Uterus (tissue), 4 donors: ENCODE measurements around the gene GABRG3. TPM values are rescaled to one million over a fixed set of nuclear protein-coding genes. Genes with fewer than 3 reads are reported as not detected.
"Not testable (repeated sequence)": the region's sequence is repeated elsewhere in the genome, so short reads cannot be mapped to it uniquely, and the experiment has no call there.

Experiments
- DNase-seq, 2 donors: peaks; one replicate each; pipeline ENCODE4 v3.0.0-alpha.2; 2019 to 2020
- H3K27ac ChIP-seq, 2 donors: fragments of 200-600 bp; sonication (generic); 1 replicate in 1 of 2; 2 replicates in 1 of 2; pipeline ENCODE4 v1.5.1; 2016 to 2018
- H3K27me3 ChIP-seq, 2 donors: fragments of 200-600 bp; sonication (generic); one replicate each; pipeline ENCODE4 v1.5.1; 2018 to 2019; ENCODE audit warnings: control low read depth in 1 of 2
- H3K36me3 ChIP-seq, 2 donors: fragments of 200-600 bp; sonication (generic); one replicate each; pipeline ENCODE4 v1.5.1; 2019; ENCODE audit warnings: control low read depth in 1 of 2
- H3K4me1 ChIP-seq, 2 donors: fragments of 200-600 bp; sonication (generic); one replicate each; pipeline ENCODE4 v1.5.1; 2018 to 2019; ENCODE audit warnings: control low read depth in 1 of 2
- H3K4me3 ChIP-seq, 2 donors: fragments of 200-600 bp; sonication (generic); 1 replicate in 1 of 2; 2 replicates in 1 of 2; pipeline ENCODE4 v1.5.1; 2018 to 2019; ENCODE audit warnings: mild to moderate bottlenecking in 1 of 2
- H3K9me3 ChIP-seq, 2 donors: fragments of 200-600 bp; sonication (generic); one replicate each; pipeline ENCODE4 v1.5.1; 2019; ENCODE audit warnings: control low read depth in 1 of 2
- CTCF ChIP-seq, 4 experiments: fragments of 200-600 bp in 2 of 4; fragments of 450-650 bp in 2 of 4; sonication (generic) in 2 of 4; IDR thresholded peaks; one replicate each; pipeline ENCODE4 v1.5.1; 2016 to 2019; ENCODE audit warnings: antibody characterized with exemption in 4 of 4, mild to moderate bottlenecking in 2 of 4, moderate library complexity in 1 of 4
- POLR2A ChIP-seq, 2 donors: fragments of 450-650 bp; IDR thresholded peaks; one replicate each; pipeline ENCODE4 v1.6.1; 2016; ENCODE audit warnings: antibody characterized with exemption in 2 of 2, mild to moderate bottlenecking in 1 of 2, moderate library complexity in 1 of 2
- intact Hi-C: fragments of 100-400 bp; cut with DNase I; formaldehyde crosslinking; loops from one replicate; pipeline ENCODE4 v1.15.1; 2023; ENCODE audit warnings: low total_unique reads
- total RNA-seq, 4 donors: library from RNA; depleted of rRNA in 3 of 4; stranded (reverse); fragments of >200 nt in 3 of 4; gene quantifications; one replicate each; pipeline versions ENCODE4 v1.1.0 to v1.2.4, GENCODE V29; 2014 to 2023
- donor health status: DM: yes; HTN: yes; CAD: no.

GABRG3 gene
- total RNA-seq, 4 donors from 2014 or later, result 3.0 TPM; not detected in 3

DNA sequence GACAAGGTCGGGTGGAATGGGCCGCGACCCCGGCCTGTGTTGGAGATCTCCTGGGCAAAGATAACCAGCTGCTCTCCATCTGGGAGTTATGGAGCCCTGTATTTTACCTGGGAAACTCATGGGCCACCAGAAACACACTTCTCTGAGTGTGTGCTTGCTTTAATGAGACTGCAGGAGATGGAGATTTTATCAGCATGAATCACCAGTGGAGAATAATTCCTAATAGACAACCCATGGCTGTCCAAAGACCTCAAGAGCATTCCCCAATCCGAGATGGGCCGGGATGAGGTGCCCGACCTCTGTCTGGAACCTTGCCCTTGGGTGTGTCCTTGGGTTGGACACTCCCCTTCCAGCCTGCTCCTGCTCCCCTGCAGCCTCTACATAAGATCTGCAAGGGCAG, 389.3 kb downstream of the GABRG3 start:
- no peak for DNase-seq
- Histone ChIP-seq H3K36me3 (no peaks in the 10 kb centered on the region), H3K27ac (no peak overlapping the region), H3K9me3 (no peaks in the 10 kb centered on the region), H3K27me3 (no peaks in the 10 kb centered on the region), H3K4me3 (no peak overlapping the region), H3K4me1 (no peaks in the 10 kb centered on the region)
- intact Hi-C loops, result no loop called here
- no peak for TF ChIP-seq POLR2A (IDR thresholded peaks at IDR 0.05)
- no peak for TF ChIP-seq CTCF (IDR thresholded peaks at IDR 0.05)

DNA sequence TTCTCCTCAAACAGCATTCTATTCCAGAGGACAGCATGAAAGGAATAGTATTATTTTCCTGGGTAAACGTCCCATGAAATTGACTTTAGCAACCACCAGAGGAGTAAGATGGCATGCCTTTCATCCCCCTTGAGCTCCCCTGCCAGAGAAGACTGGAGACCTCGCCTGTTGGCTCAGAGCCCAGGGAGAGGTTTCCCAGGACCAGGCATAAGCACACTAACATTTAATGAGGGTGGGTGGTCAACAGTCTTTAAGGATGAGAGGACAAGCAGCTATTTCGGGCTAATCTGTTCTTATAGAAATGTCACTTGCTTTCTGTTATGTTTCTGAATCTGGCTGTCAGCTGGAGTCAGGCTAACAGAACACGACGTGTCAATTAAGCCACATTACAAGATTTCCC, 390.5 kb downstream of the GABRG3 start:
- intact Hi-C loops, result no loop called here
- Histone ChIP-seq H3K27me3 (no peaks in the 10 kb centered on the region), H3K27ac (no peak overlapping the region), H3K9me3 (no peaks in the 10 kb centered on the region), H3K4me3 (no peak overlapping the region), H3K36me3 (no peaks in the 10 kb centered on the region), H3K4me1 (no peaks in the 10 kb centered on the region)
- no peak for DNase-seq
- TF ChIP-seq CTCF (IDR thresholded peaks at IDR 0.05), result no peak
- TF ChIP-seq POLR2A (IDR thresholded peaks at IDR 0.05), result no peak

- Histone ChIP-seq H3K27ac (no peak overlapping the region), H3K36me3 (no peaks in the 10 kb centered on the region), H3K4me1 (no peaks in the 10 kb centered on the region), H3K9me3 (no peaks in the 10 kb centered on the region), H3K27me3 (no peaks in the 10 kb centered on the region), H3K4me3 (no peak overlapping the region)
- intact Hi-C loops, result no loop called here
- DNase-seq, result no peak
- TF ChIP-seq POLR2A (IDR thresholded peaks at IDR 0.05) (no peak), CTCF (IDR thresholded peaks at IDR 0.05) (no peak)
These were observed 394.5 kb downstream of the GABRG3 start for GRCh38 chr15:27365456-27365855.

GRCh38 chr15:27377391-27377790, 406.4 kb downstream of the GABRG3 start:
- H3K9me3 ChIP-seq, intact Hi-C loops, H3K36me3 ChIP-seq, H3K4me3 ChIP-seq, H3K27me3 ChIP-seq, H3K27ac ChIP-seq, H3K4me1 ChIP-seq, DNase-seq: not testable (repeated sequence)

DNA sequence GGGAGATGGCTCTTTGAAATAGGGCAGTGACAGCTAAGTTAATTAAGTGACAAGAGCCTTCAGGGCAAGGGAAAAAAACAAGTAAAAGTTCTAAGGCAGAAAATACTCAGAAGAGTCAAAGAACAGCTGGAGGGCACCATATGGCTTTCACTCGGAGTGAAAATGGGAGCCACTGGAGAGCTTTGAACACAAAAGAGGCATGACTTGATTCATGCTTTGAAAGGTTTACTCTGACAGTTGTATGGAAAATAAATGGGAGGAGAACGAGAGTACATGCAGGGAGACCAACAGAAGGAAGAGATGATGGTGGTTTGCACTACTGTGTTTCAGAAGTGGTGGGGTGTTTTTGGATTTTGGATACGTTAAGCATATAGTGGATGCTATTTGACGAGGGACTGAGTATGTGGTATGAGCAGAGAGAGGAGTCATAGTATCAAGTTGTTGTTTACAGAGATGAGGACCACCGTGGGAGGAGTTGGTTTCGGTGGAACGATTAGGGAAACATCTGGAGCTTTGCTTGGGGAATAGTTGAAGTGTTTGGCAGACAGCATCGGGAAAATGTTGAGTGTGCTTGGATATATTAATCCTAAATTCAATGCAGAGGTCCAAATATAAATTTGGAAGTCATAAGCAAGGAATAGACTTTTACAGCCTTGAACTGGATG, 411.5 kb downstream of the GABRG3 start:
- H3K4me3 ChIP-seq, result no peak overlapping the region
- DNase-seq, result no peak
- TF ChIP-seq CTCF (IDR thresholded peaks at IDR 0.05) (no peak), POLR2A (IDR thresholded peaks at IDR 0.05) (no peak)
- no peaks in the 10 kb centered on the region for H3K27me3 ChIP-seq
- H3K4me1 ChIP-seq, result no peaks in the 10 kb centered on the region
- H3K9me3 ChIP-seq, result no peaks in the 10 kb centered on the region
- no peaks in the 10 kb centered on the region for H3K36me3 ChIP-seq
- intact Hi-C loops, result no loop called here
- H3K27ac ChIP-seq, result no peak overlapping the region

DNA sequence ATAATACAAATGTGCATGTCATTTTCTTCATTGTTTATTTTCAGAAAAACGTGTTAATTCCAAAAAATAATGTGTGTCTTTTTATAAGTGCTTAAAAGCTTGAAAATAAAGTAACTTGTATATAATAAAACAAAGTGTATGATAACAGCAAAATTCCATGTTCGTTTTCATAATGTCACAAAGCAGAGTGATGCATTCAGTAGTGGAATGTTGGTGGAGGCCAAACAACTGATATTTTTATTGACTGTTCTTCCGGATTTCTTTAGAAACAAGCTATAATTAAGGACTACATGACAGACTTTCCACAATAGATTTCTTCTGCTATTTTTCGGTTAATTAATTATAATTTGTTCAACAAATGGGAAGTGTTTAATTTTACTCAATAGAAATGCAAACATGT, 412.7 kb downstream of the GABRG3 start:
- H3K4me3 ChIP-seq, result no peak overlapping the region
- intact Hi-C loops, result no loop called here
- H3K27me3 ChIP-seq, result no peaks in the 10 kb centered on the region
- DNase-seq, result no peak
- no peaks in the 10 kb centered on the region for H3K9me3 ChIP-seq
- H3K4me1 ChIP-seq, result no peaks in the 10 kb centered on the region
- H3K36me3 ChIP-seq, result no peaks in the 10 kb centered on the region
- H3K27ac ChIP-seq, result no peak overlapping the region
- no peak for TF ChIP-seq CTCF (IDR thresholded peaks at IDR 0.05)
- no peak for TF ChIP-seq POLR2A (IDR thresholded peaks at IDR 0.05)
